ENCODE data around the gene BAIAP3.

Gene BAIAP3

DNA sequence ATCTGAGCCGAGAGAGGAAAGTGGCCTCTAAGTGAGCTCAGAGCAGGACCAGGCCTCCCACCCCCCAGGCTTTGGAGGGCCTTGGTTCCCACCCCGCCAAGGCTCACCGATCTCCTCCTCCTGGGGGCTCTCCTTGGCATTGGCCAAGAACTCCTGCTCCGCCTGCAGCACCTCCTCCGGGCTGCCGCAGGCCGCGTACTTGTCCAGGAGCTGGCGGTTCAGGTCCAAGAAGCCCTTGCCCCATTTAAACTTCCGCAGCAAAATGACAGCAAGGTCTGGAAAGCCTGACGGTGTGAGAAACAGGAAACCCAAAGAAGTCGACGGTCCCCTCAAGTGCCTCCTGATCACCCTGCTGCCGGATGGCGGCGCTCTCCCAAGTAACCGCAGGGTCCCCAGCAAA lies 16.5 kb downstream of the BAIAP3 start:
- DNase-seq (ENCODE audit: low spot score) (no peak), ATAC-seq (ENCODE audit: low read depth) (no peak)
- H3K36me3 ChIP-seq (ENCODE audit: low read depth) = peaks cover 14% of the 10 kb centered on the region; the same call in 1 of the 2 replicates
- no peaks in the 10 kb centered on the region for H3K4me1 ChIP-seq (ENCODE audit: insufficient read depth, poor library complexity, severe bottlenecking)
- TF ChIP-seq CTCF (IDR thresholded peaks at IDR 0.05; ENCODE audit: poor library complexity, severe bottlenecking) = no peak
- H3K27ac ChIP-seq (ENCODE audit: poor library complexity, severe bottlenecking) = no peak overlapping the region
- H3K4me3 ChIP-seq (ENCODE audit: severe bottlenecking) = no peak overlapping the region
- H3K27me3 ChIP-seq (ENCODE audit: insufficient read depth, poor library complexity, severe bottlenecking) = no peaks in the 10 kb centered on the region
- no peaks in the 10 kb centered on the region for H3K9me3 ChIP-seq (ENCODE audit: severe bottlenecking)

- no peak overlapping the region for H3K27ac ChIP-seq (ENCODE audit: poor library complexity, severe bottlenecking)
- H3K36me3 ChIP-seq (ENCODE audit: low read depth) = peaks cover 14% of the 10 kb centered on the region; the same call in 1 of the 2 replicates
- TF ChIP-seq CTCF (IDR thresholded peaks at IDR 0.05; ENCODE audit: poor library complexity, severe bottlenecking) = no peak
Observed at GRCh38 chr16:1350691-1351090, 17.2 kb downstream of the BAIAP3 start.

GRCh38 chr16:1351215-1351581 lies 17.8 kb downstream of the BAIAP3 start:
- 0 out of 3 replicates have a peak, but pooled peaks have one; percentile 3 for ATAC-seq (ENCODE audit: low read depth)
- TF ChIP-seq CTCF (IDR thresholded peaks at IDR 0.05; ENCODE audit: poor library complexity, severe bottlenecking) = no peak
- H3K27ac ChIP-seq (ENCODE audit: poor library complexity, severe bottlenecking) = no peak overlapping the region

More at GRCh38 chr16:1350691-1351090, 17.2 kb downstream of the BAIAP3 start:
- peak overlapping the region; percentile 82 for H3K4me3 ChIP-seq (ENCODE audit: severe bottlenecking)
- H3K9me3 ChIP-seq (ENCODE audit: severe bottlenecking) = no peaks in the 10 kb centered on the region
- no peaks in the 10 kb centered on the region for H3K4me1 ChIP-seq (ENCODE audit: insufficient read depth, poor library complexity, severe bottlenecking)
- no peaks in the 10 kb centered on the region for H3K27me3 ChIP-seq (ENCODE audit: insufficient read depth, poor library complexity, severe bottlenecking)
- DNase-seq (ENCODE audit: low spot score) = no peak
- no peak for ATAC-seq (ENCODE audit: low read depth)

GRCh38 chr16:1351582-1352362 lies 18.3 kb downstream of the BAIAP3 start, which contains the start of the genes GNPTG and TSR3:
Gene GNPTG, plus strand, starts transcription at chr16:1351931. Its CDS starts 35 bp downstream, at chr16:1351966.
Gene TSR3, minus strand, starts transcription at chr16:1351878. Its CDS starts 74 bp downstream, at chr16:1351804.
- Histone ChIP-seq H3K36me3 (ENCODE audit: low read depth) (peaks cover 14% of the 10 kb centered on the region; the same call in 1 of the 2 replicates), H3K4me1 (ENCODE audit: insufficient read depth, poor library complexity, severe bottlenecking) (no peaks in the 10 kb centered on the region), H3K4me3 (ENCODE audit: severe bottlenecking) (peak within 1 kb of the TSS; percentile 82), H3K27me3 (ENCODE audit: insufficient read depth, poor library complexity, severe bottlenecking) (no peaks in the 10 kb centered on the region), H3K9me3 (ENCODE audit: severe bottlenecking) (no peaks in the 10 kb centered on the region), H3K27ac (ENCODE audit: poor library complexity, severe bottlenecking) (no peak within 1 kb of the TSS)
- no peak for TF ChIP-seq CTCF (IDR thresholded peaks at IDR 0.05; ENCODE audit: poor library complexity, severe bottlenecking)
- DNase-seq (ENCODE audit: low spot score) (no peak), ATAC-seq (ENCODE audit: low read depth) (peak; percentile 72)

More at GRCh38 chr16:1351215-1351581, 17.8 kb downstream of the BAIAP3 start:
- peak overlapping the region; percentile 82 for H3K4me3 ChIP-seq (ENCODE audit: severe bottlenecking)
- peaks cover 14% of the 10 kb centered on the region; the same call in 1 of the 2 replicates for H3K36me3 ChIP-seq (ENCODE audit: low read depth)
- no peaks in the 10 kb centered on the region for H3K27me3 ChIP-seq (ENCODE audit: insufficient read depth, poor library complexity, severe bottlenecking)
- no peak for DNase-seq (ENCODE audit: low spot score)
- no peaks in the 10 kb centered on the region for H3K9me3 ChIP-seq (ENCODE audit: severe bottlenecking)
- H3K4me1 ChIP-seq (ENCODE audit: insufficient read depth, poor library complexity, severe bottlenecking) = no peaks in the 10 kb centered on the region

Measured in RWPE2 (cell line).